ENCODE measurements around the gene PGBD2. TPM values are rescaled to one million over a fixed set of nuclear protein-coding genes. Genes with fewer than 3 reads are reported as not detected.

Gene PGBD2, protein sequence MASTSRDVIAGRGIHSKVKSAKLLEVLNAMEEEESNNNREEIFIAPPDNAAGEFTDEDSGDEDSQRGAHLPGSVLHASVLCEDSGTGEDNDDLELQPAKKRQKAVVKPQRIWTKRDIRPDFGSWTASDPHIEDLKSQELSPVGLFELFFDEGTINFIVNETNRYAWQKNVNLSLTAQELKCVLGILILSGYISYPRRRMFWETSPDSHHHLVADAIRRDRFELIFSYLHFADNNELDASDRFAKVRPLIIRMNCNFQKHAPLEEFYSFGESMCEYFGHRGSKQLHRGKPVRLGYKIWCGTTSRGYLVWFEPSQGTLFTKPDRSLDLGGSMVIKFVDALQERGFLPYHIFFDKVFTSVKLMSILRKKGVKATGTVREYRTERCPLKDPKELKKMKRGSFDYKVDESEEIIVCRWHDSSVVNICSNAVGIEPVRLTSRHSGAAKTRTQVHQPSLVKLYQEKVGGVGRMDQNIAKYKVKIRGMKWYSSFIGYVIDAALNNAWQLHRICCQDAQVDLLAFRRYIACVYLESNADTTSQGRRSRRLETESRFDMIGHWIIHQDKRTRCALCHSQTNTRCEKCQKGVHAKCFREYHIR
- 2.9 and 4.3 TPM in 2 replicates for total RNA-seq

GRCh38 chr1:248906009-248906752, at the start of gene PGBD2:
TSS of gene PGBD2 (plus strand) at chr1:248906235. CDS start at chr1:248913863, 7,628 bp downstream.

DNA sequence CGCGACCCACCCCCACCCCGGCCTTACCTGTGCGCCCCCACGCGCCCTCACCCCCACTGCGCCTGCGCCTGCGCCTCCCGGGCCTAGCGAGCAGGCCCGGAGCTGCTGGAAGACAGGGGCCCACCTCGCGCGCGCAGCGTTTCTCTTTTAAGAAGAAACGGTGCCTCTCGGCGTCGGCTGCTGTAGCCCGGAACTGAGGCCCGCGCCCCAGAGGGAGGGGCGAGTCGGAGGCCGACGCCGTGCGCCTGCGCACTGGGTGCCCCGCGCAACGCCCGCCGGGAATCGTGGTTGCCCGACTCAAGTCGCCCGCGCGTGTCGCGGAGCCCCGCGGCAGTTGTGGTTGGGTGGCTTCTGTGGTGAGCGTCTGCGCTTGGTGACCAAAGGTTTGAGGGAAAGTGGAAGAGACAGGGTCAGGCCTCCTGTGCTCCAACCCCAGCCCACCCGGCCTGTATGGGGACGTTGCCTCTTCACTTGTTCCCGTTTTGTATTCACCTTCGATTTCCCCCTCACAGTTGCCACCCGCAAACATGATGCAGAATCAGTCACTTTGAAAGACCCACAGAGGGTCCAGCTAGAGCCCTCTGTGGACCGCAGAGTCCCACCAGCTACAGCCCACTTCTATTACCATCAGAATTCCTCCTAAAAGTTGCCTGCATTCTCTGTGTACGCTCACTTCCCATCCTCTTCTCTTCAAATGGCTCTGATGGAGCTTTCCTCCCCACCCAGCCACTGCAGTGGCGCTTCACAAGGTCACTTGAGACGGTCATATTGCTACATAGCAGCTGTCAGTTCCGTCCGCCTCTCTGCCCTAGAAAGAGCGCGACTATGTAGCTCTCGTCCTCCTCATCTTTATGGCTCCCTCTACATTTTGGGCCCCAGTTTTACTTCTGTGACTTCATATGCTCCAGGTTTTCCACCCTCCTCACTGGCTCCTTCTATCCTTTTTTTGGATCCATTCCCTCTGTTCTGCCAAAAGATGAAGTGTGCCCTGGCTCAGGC, 46.8 kb upstream of the PGBD2 start, which contains the start of gene ZNF692:
TSS of gene ZNF692 (minus strand) at position 195 of the 999 bp plus-strand sequence. CDS start 776 bp downstream, outside the sequence.

Small RNA genes lying within 50 kb of the gene (small RNA-seq; reads per million reads assigned to genes)
- gene RNU6-1205P, result not detected

Other genes with a start within 250 kb of the PGBD2 start
- gene OR14I1, start 203.5 kb upstream of the PGBD2 start, total RNA-seq, result not detected in 2 replicates
- not detected in 2 replicates for gene LYPD8, start 150.5 kb upstream of the PGBD2 start, total RNA-seq
- gene SH3BP5L, start 80.3 kb upstream of the PGBD2 start, total RNA-seq, result 16.5 and 18.2 TPM in 2 replicates
- 13.6 and 16.6 TPM in 2 replicates for gene ZNF672, start 68.0 kb upstream of the PGBD2 start, total RNA-seq
- 20.6 and 23.9 TPM in 2 replicates for gene ZNF692, start 47.1 kb upstream of the PGBD2 start, total RNA-seq